ENCODE measurements around the gene GRIK2. TPM values are rescaled to one million over a fixed set of nuclear protein-coding genes. Genes with fewer than 3 reads are reported as not detected.
"Not testable (repeated sequence)": the region's sequence is repeated elsewhere in the genome, so short reads cannot be mapped to it uniquely, and the experiment has no call there.

GRIK2 gene
- total RNA-seq, 4 donors from 2014 or later, result 4.7 to 16.2 (median 7.5) TPM

- DNase-seq (ENCODE audit: low spot score in 2 of 2), result no peak
- no peak overlapping the region for H3K4me3 ChIP-seq
- H3K4me1 ChIP-seq, result no peaks in the 10 kb centered on the region
- H3K9me3 ChIP-seq, result no peaks in the 10 kb centered on the region
- H3K36me3 ChIP-seq, result no peaks in the 10 kb centered on the region
- TF ChIP-seq POLR2A (IDR thresholded peaks at IDR 0.05), result no peak
- no peak for TF ChIP-seq EP300 (IDR thresholded peaks at IDR 0.05)
- WGBS, 2 donors, result 70 to 73% methylated on average over 2 of the region's 2 CpGs
- no peak overlapping the region for H3K27ac ChIP-seq
- no peaks in the 10 kb centered on the region for H3K27me3 ChIP-seq
Measured at GRCh38 chr6:101613556-101613955, 220.0 kb downstream of the GRIK2 start.

GRCh38 chr6:101614774-101615173 is 221.3 kb downstream of the GRIK2 start:
- Histone ChIP-seq H3K9me3 (no peaks in the 10 kb centered on the region), H3K36me3 (no peaks in the 10 kb centered on the region), H3K4me3 (no peak overlapping the region), H3K27ac (peak overlapping the region in 1 of 4 donors; percentile 38), H3K4me1 (no peaks in the 10 kb centered on the region), H3K27me3 (no peaks in the 10 kb centered on the region)
- no peak for TF ChIP-seq EP300 (IDR thresholded peaks at IDR 0.05)
- no peak for TF ChIP-seq POLR2A (IDR thresholded peaks at IDR 0.05)
- TF ChIP-seq CTCF (IDR thresholded peaks at IDR 0.05), result no peak
- no peak for DNase-seq (ENCODE audit: low spot score in 2 of 2)
- WGBS, 2 donors, result 37 to 45% methylated on average over 1 of the region's 1 CpG

GRCh38 chr6:101626269-101626668 is 232.8 kb downstream of the GRIK2 start:
- 81 to 86% methylated on average over 6 of the region's 6 CpGs for WGBS, 2 donors
- DNase-seq (ENCODE audit: low spot score in 2 of 2), result no peak

GRCh38 chr6:101630941-101631340 is 237.4 kb downstream of the GRIK2 start:
- Histone ChIP-seq H3K9me3 (no peaks in the 10 kb centered on the region), H3K4me3 (no peak overlapping the region), H3K27me3 (no peaks in the 10 kb centered on the region), H3K36me3 (no peaks in the 10 kb centered on the region), H3K4me1 (no peaks in the 10 kb centered on the region), H3K27ac (no peak overlapping the region)
- TF ChIP-seq EP300 (IDR thresholded peaks at IDR 0.05) (no peak), POLR2A (IDR thresholded peaks at IDR 0.05) (no peak), CTCF (IDR thresholded peaks at IDR 0.05) (no peak)
- WGBS, 2 donors, result 34 to 44% methylated on average over 2 of the region's 2 CpGs
- DNase-seq (ENCODE audit: low spot score in 2 of 2), result no peak

More at GRCh38 chr6:101626269-101626668, 232.8 kb downstream of the GRIK2 start:
- no peaks in the 10 kb centered on the region for H3K36me3 ChIP-seq
- no peak for TF ChIP-seq POLR2A (IDR thresholded peaks at IDR 0.05)
- no peak for TF ChIP-seq EP300 (IDR thresholded peaks at IDR 0.05)
- no peak for TF ChIP-seq CTCF (IDR thresholded peaks at IDR 0.05)
- H3K4me1 ChIP-seq, result no peaks in the 10 kb centered on the region
- H3K27me3 ChIP-seq, result no peaks in the 10 kb centered on the region
- no peaks in the 10 kb centered on the region for H3K9me3 ChIP-seq
- no peak overlapping the region for H3K27ac ChIP-seq
- no peak overlapping the region for H3K4me3 ChIP-seq

GRCh38 chr6:101633081-101633480 is 239.6 kb downstream of the GRIK2 start:
- no peak overlapping the region for H3K4me3 ChIP-seq
- H3K9me3 ChIP-seq, result no peaks in the 10 kb centered on the region
- WGBS, 2 donors, result 83% methylated on average over 3 of the region's 3 CpGs
- TF ChIP-seq EP300 (IDR thresholded peaks at IDR 0.05) (no peak), POLR2A (IDR thresholded peaks at IDR 0.05) (no peak), CTCF (IDR thresholded peaks at IDR 0.05) (no peak)
- H3K36me3 ChIP-seq, result no peaks in the 10 kb centered on the region
- no peak for DNase-seq (ENCODE audit: low spot score in 2 of 2)
- no peaks in the 10 kb centered on the region for H3K27me3 ChIP-seq
- H3K27ac ChIP-seq, result no peak overlapping the region
- no peaks in the 10 kb centered on the region for H3K4me1 ChIP-seq

GRCh38 chr6:101638865-101639264 is 245.4 kb downstream of the GRIK2 start:
- not testable (repeated sequence) for H3K4me1 ChIP-seq; H3K27me3 ChIP-seq; DNase-seq (ENCODE audit: low spot score in 2 of 2); H3K36me3 ChIP-seq; H3K9me3 ChIP-seq; H3K4me3 ChIP-seq; H3K27ac ChIP-seq
- WGBS, 2 donors, result 94 to 95% methylated on average over 11 of the region's 11 CpGs

All from tibial nerve (tissue), 4 donors.